Ovary (tissue), 9 donors: ENCODE data around the gene CCDC124. TPM values are rescaled to one million over a fixed set of nuclear protein-coding genes. Genes with fewer than 3 reads are reported as not detected.

Experiments used
- DNase-seq, 5 donors: peaks; one replicate each; pipeline ENCODE4 v3.0.0-alpha.2; 2019 to 2020
- H3K27ac ChIP-seq, 2 donors: fragments of 200-600 bp; one replicate each; pipeline versions ENCODE4 v1.5.1 to v1.8.0; 2019 to 2022
- H3K27me3 ChIP-seq: fragments of 200-600 bp; one replicate; pipeline ENCODE4 v1.8.0; 2022
- H3K36me3 ChIP-seq: fragments of 200-600 bp; sonication (generic); one replicate; pipeline ENCODE4 v1.5.1; 2019
- H3K4me1 ChIP-seq: one replicate; pipeline ENCODE4 v1.8.1; 2013; ENCODE audit warnings: mild to moderate bottlenecking, moderate library complexity; ENCODE audit not compliant: insufficient read depth
- H3K4me3 ChIP-seq: fragments of 200-600 bp; sonication (generic); one replicate; pipeline ENCODE4 v1.5.1; 2017
- H3K9me3 ChIP-seq, 2 donors: fragments of 200-600 bp in 1 of 2; sonication (generic) in 1 of 2; one replicate each; pipeline versions ENCODE4 v1.5.1 to v1.8.1; 2013 to 2019; ENCODE audit warnings: mild to moderate bottlenecking in 1 of 2, moderate library complexity in 1 of 2
- EP300 ChIP-seq: sonication (generic); formaldehyde crosslinking; IDR thresholded peaks from one replicate; pipeline ENCODE4 v1.6.1; 2017; ENCODE audit warnings: antibody characterized with exemption
- POLR2A ChIP-seq: fragments of 450-650 bp; IDR thresholded peaks from one replicate; pipeline ENCODE4 v1.6.1; 2017; ENCODE audit warnings: antibody characterized with exemption, mild to moderate bottlenecking, moderate library complexity
- WGBS, 3 donors: extraction: QIAGEN DNeasy Blood & Tissue Kit in 1 of 3; methylation state at CpG; one replicate each; pipeline versions ENCODE4 v1.1.5 to v1.1.7; 2013 to 2017; 5-methylcytosine and 5-hydroxymethylcytosine counted together
- intact Hi-C, 4 donors: fragments of 100-400 bp; cut with DNase I; formaldehyde crosslinking; loops; one replicate each; pipeline versions ENCODE4 v1.11.0 to v1.15.1; 2022 to 2023
- polyA plus RNA-seq, 2 donors: library from polyadenylated mRNA; stranded (reverse); fragments of 200-250 nt in 1 of 2; fragments of 350-450 nt in 1 of 2; fragmentation: Illumina TruSeq in 1 of 2; extraction: RNeasy Lipid Tissue Mini Kit (QIAGEN cat#74804) in 1 of 2; gene quantifications; one replicate each; pipeline ENCODE4 v1.2.3, GENCODE V29; 2013 to 2014
- total RNA-seq, 7 donors: library from RNA; depleted of rRNA in 2 of 7; stranded (reverse); fragments of >200 nt in 2 of 7; fragmentation: NEBNext Ultra II Directional in 3 of 7; extraction: Animal tissue kit (Norgen Biotek cat#: 25700) in 3 of 7; gene quantifications; one replicate each; pipeline versions ENCODE4 v1.1.0 to v1.2.4, GENCODE V29; 2016 to 2023
- TF ChIP-seq, protein P1 (sequence below), 3 donors: fragments of 450-650 bp in 2 of 3; fragments of 200-600 bp in 1 of 3; IDR thresholded peaks; one replicate each; pipeline versions ENCODE4 v1.5.1 to v1.8.0; 2016 to 2022; ENCODE audit warnings: antibody characterized with exemption in 3 of 3, mild to moderate bottlenecking in 1 of 3
- donor health status: DM: no; HTN: no; CAD: no; lungs with moderate emphysema.
- donor health status: DM: no; HTN: no; CAD: no.
- donor health status: Bipolar disorder and iron deficiency.
- donor health status: DM: yes; HTN: yes; CAD: no.
- donor health status: DM: no; HTN: no; CAD: no.
- donor health status: DM: yes; HTN: yes; CAD: no.

The CCDC124 gene
- total and polyA plus RNA-seq, 9 donors: 4.7 to 74.5 (median 50.4) TPM

DNA sequence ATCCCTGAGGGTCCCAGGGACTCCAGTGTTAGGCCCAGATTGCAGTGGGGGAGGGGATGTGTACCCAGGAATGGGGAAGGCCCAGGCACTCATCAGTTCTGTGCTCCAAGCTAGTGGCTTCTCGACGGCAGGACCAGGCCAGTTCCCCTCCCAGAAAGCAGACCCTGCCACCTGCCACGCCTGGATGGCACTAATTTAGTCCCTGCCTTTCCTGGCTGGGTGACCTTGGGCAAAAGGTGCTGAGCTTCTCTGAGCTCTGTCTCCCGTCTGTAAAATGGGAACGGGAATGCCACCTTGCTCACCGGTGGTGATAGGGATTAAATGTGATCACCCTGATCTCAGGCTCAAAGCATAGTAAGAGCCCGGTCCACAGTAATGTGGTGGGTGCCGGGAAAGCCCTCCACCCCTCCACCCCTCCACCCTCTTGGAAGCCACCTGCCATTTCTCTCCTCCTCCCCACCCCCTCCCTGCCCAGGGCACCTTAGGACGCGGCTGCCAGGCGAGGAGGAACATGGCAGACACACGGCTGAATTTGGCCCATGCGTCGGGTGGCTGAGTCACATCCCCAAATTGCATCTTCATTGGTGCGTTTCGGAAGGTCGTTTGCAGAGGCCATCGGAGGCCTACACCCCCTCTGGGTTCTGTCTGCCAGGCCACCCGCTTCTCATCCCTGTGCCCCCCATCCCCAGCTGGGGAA, 36.4 kb downstream of the CCDC124 start:
- no peaks in the 10 kb centered on the region for H3K36me3 ChIP-seq
- H3K4me3 ChIP-seq: no peak overlapping the region
- no peaks in the 10 kb centered on the region for H3K27me3 ChIP-seq
- H3K27ac ChIP-seq: no peak overlapping the region
- TF ChIP-seq EP300 (no peak), POLR2A (no peak)
- TF ChIP-seq, protein P1, sequence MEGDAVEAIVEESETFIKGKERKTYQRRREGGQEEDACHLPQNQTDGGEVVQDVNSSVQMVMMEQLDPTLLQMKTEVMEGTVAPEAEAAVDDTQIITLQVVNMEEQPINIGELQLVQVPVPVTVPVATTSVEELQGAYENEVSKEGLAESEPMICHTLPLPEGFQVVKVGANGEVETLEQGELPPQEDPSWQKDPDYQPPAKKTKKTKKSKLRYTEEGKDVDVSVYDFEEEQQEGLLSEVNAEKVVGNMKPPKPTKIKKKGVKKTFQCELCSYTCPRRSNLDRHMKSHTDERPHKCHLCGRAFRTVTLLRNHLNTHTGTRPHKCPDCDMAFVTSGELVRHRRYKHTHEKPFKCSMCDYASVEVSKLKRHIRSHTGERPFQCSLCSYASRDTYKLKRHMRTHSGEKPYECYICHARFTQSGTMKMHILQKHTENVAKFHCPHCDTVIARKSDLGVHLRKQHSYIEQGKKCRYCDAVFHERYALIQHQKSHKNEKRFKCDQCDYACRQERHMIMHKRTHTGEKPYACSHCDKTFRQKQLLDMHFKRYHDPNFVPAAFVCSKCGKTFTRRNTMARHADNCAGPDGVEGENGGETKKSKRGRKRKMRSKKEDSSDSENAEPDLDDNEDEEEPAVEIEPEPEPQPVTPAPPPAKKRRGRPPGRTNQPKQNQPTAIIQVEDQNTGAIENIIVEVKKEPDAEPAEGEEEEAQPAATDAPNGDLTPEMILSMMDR (IDR thresholded peaks at IDR 0.05): no peak
- intact Hi-C loops: no loop called here
- H3K9me3 ChIP-seq: no peaks in the 10 kb centered on the region
- no peak for DNase-seq
- peaks cover 3% of the 10 kb centered on the region for H3K4me1 ChIP-seq
- WGBS, 3 donors: 83 to 89% (median 85%) methylated on average over 18 to 19 of the region's 19 CpGs

DNA sequence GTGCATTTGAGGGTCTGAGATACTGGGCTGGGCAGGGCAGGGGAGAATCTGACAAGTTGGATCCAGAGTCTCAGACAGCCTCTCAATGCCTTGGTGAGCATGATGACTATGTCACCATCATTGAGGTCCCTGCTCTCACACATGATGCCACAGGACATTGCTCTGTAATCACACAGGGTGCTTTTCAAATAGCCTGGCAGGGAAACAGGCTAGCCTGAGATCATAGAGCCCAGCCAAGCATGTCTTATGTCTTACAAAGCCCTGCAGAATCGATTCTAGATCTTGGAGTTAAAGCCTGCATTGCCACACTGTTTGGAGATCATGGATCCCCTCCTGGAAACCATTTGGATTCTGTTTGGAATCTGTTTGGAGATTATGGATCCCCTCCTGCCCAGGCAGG, 39.4 kb downstream of the CCDC124 start:
- 68 to 100% (median 71%) methylated on average over 1 of the region's 1 CpG for WGBS, 3 donors
- Histone ChIP-seq H3K36me3 (no peaks in the 10 kb centered on the region), H3K4me1 (peaks cover 1% of the 10 kb centered on the region), H3K4me3 (no peak overlapping the region), H3K27ac (no peak overlapping the region), H3K9me3 (no peaks in the 10 kb centered on the region), H3K27me3 (no peaks in the 10 kb centered on the region)
- DNase-seq: no peak
- TF ChIP-seq, protein P1 (IDR thresholded peaks at IDR 0.05): no peak
- TF ChIP-seq EP300: no peak
- TF ChIP-seq POLR2A: no peak
- intact Hi-C loops: no loop called here

DNA sequence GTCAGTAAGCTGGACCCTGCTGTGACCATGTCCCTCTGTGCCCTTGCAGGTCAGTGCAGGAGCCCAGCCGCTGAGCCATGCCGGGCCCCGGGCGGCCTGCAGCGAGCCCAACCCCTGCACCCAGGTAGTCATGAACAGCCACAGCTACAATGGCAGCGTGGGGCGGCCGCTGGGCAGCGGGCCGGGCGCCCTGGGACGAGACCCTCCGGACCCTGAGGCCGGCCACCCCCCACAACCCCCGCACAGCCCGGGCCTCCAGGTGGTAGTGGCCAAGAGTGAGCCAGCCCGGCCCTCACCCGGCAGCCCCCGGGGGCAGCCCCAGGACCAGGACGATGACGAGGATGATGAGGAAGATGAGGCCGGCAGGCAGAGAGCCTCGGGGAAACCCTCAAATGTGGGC, 40.9 kb downstream of the CCDC124 start:
- Histone ChIP-seq H3K4me3 (no peak overlapping the region), H3K27ac (no peak overlapping the region), H3K9me3 (no peaks in the 10 kb centered on the region), H3K4me1 (no peaks in the 10 kb centered on the region), H3K36me3 (no peaks in the 10 kb centered on the region), H3K27me3 (no peaks in the 10 kb centered on the region)
- no peak for TF ChIP-seq EP300
- no peak for TF ChIP-seq POLR2A
- TF ChIP-seq, protein P1 (IDR thresholded peaks at IDR 0.05): no peak
- 92 to 96% (median 94%) methylated on average over 10 to 23 of the region's 23 CpGs for WGBS, 3 donors
- intact Hi-C loops: no loop called here
- no peak for DNase-seq

DNA sequence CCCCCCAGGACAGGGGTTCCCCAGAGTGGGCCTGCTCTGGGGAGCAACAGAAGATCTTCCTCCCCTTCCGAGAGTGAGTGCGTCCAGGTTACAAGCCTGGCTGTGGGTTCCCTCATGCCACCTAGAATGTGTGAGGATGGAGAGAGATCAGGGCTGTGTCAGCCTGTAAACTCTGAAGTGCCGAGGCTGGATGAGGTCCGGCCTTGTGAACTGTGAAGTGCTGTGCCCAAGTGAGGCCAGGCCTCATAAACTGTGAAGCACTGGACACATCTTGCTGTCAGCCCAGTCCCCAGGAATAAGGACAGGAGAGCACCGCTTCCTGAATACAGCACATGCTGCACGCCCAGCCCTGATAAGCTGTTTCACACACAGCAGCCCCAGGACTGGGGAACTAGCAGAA, 41.7 kb downstream of the CCDC124 start:
- no peak for TF ChIP-seq EP300
- intact Hi-C loops: no loop called here
- WGBS, 3 donors: 84 to 92% (median 88%) methylated on average over 6 of the region's 6 CpGs
- H3K9me3 ChIP-seq: no peaks in the 10 kb centered on the region
- no peaks in the 10 kb centered on the region for H3K27me3 ChIP-seq
- no peak overlapping the region for H3K4me3 ChIP-seq
- no peaks in the 10 kb centered on the region for H3K36me3 ChIP-seq
- no peak for DNase-seq
- H3K27ac ChIP-seq: no peak overlapping the region
- H3K4me1 ChIP-seq: no peaks in the 10 kb centered on the region

DNA sequence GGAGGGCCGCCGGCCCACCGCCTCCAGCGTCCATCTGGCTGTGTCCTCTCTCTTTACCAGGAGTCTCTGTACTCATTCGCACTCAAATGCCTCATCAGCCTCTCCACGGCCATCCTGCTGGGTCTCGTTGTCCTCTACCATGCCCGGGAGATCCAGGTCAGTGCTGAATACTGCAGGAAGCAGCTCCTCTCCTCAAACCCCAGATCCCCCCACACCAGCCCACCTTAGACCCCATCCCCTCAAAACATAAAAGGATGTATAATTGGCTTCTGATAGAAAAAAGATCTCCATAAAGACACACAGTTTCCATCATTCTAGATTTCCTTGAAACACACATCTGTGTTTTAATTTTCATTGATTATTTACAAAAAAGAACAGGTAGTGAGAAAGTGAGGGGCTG, 42.2 kb downstream of the CCDC124 start:
- Histone ChIP-seq H3K4me1 (no peaks in the 10 kb centered on the region), H3K36me3 (no peaks in the 10 kb centered on the region), H3K9me3 (no peaks in the 10 kb centered on the region), H3K27me3 (no peaks in the 10 kb centered on the region), H3K4me3 (no peak overlapping the region), H3K27ac (no peak overlapping the region)
- 89 to 91% (median 90%) methylated on average over 8 of the region's 8 CpGs for WGBS, 3 donors
- TF ChIP-seq, protein P1 (IDR thresholded peaks at IDR 0.05): no peak
- TF ChIP-seq POLR2A: no peak
- no peak for TF ChIP-seq EP300
- DNase-seq: no peak
- intact Hi-C loops: no loop called here
